HuH-7 (cell line): ENCODE measurements around the gene KCTD5.
A peak's percentile ranks its signal among the peaks of the same experiment; 100 is the strongest.
"Not testable (repeated sequence)": the region's sequence is repeated elsewhere in the genome, so short reads cannot be mapped to it uniquely, and the experiment has no call there.

ENCODE experiments used
- DNase-seq: peaks from one replicate; pipeline ENCODE4 v3.0.0; 2011; ENCODE audit warnings: low spot score

Gene KCTD5

GRCh38 chr16:2682209-2683021 lies at the start of gene KCTD5:
TSS of gene KCTD5 (plus strand) at chr16:2682523. CDS start at chr16:2682549, 26 bp downstream.
- peak; percentile 97 for DNase-seq

- DNase-seq = not testable (repeated sequence)
Measured at GRCh38 chr16:2639071-2639721, 43.1 kb upstream of the KCTD5 start.

- not testable (repeated sequence) for DNase-seq
Measured at GRCh38 chr16:2639722-2640072, 42.6 kb upstream of the KCTD5 start.

GRCh38 chr16:2642561-2642960 lies 39.8 kb upstream of the KCTD5 start:
- not testable (repeated sequence) for DNase-seq

GRCh38 chr16:2644754-2645453 lies 37.4 kb upstream of the KCTD5 start:
- not testable (repeated sequence) for DNase-seq

GRCh38 chr16:2651268-2651871 lies 31.0 kb upstream of the KCTD5 start:
- not testable (repeated sequence) for DNase-seq

- DNase-seq = not testable (repeated sequence)
Measured at GRCh38 chr16:2653915-2654314, 28.4 kb upstream of the KCTD5 start.

GRCh38 chr16:2654949-2655348 lies 27.4 kb upstream of the KCTD5 start:
- not testable (repeated sequence) for DNase-seq

GRCh38 chr16:2656985-2657384 lies 25.3 kb upstream of the KCTD5 start:
- DNase-seq = no peak

- not testable (repeated sequence) for DNase-seq
Measured at GRCh38 chr16:2657803-2658202, 24.5 kb upstream of the KCTD5 start.

- DNase-seq = not testable (repeated sequence)
Measured at GRCh38 chr16:2659560-2659959, 22.8 kb upstream of the KCTD5 start.

GRCh38 chr16:2660014-2660662 lies 22.2 kb upstream of the KCTD5 start:
- not testable (repeated sequence) for DNase-seq

GRCh38 chr16:2660755-2661373 lies 21.5 kb upstream of the KCTD5 start:
- DNase-seq = not testable (repeated sequence)

- no peak for DNase-seq
Measured at GRCh38 chr16:2663553-2664546, 18.5 kb upstream of the KCTD5 start.

GRCh38 chr16:2664574-2664982 lies 17.7 kb upstream of the KCTD5 start:
- DNase-seq = no peak

- not testable (repeated sequence) for DNase-seq
Measured at GRCh38 chr16:2666671-2667070, 15.7 kb upstream of the KCTD5 start.

GRCh38 chr16:2669587-2669986 lies 12.7 kb upstream of the KCTD5 start:
- not testable (repeated sequence) for DNase-seq

GRCh38 chr16:2670017-2670416 lies 12.3 kb upstream of the KCTD5 start:
- DNase-seq = not testable (repeated sequence)

- not testable (repeated sequence) for DNase-seq
Measured at GRCh38 chr16:2671193-2671592, 11.1 kb upstream of the KCTD5 start.

GRCh38 chr16:2671741-2672140 lies 10.6 kb upstream of the KCTD5 start:
- DNase-seq = no peak
